HG03066 (cell line): Measurements from ENCODE around the gene CCNY.
"Not testable (repeated sequence)": the region's sequence is repeated elsewhere in the genome, so short reads cannot be mapped to it uniquely, and the experiment has no call there.

Experiments used
- ATAC-seq: cut with Tn5 transposase; IDR thresholded peaks from one replicate; pipeline ENCODE4 v1.9.1; 2021; ENCODE audit warnings: low read depth; ENCODE audit not compliant: unreplicated experiment

Gene CCNY

DNA sequence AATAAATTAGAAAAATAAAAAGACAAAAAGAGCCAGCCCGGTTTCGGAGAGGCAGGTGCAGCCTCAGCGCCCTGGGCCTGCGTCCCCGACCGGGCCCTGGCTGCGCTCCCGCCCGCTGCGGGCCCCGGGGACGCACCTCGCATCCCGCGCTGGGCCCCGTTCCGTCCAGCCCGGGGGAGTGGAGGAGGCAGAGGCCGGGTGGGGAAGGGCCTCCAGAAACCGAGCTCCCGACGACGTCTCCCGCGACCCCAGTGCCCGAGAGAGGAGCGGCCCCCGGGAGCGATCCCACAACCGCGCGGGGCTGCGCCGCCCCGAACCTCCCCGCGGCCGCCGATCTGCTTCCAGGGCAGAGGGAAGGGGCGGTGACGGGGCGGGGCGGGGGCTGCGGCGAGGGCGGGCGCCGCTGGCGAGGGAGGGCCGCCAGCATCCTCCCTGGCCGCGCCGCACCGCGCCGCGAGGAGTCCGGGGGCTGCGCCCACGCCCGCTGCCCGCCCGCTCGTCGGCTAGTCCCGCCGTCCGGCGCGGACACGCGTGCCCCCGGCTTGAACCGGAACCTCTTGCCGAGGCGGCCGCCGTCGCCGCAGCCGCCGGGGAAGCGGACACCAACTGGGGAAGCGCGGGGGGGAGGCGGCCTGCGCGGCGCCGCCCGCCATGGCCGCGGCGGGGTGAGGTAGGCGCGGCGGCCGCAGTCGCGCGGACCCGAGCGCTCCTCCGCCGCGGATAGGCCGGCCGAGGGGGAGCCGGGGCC lies at the start of gene CCNY:
CCNY (plus strand) TSS at position 426 of the 748 bp plus-strand sequence. CDS start 545 bp downstream, outside the sequence.
- ATAC-seq = peak; percentile 65

GRCh38 chr10:35289198-35289597 lies 47.1 kb upstream of the CCNY start:
- ATAC-seq = no peak

DNA sequence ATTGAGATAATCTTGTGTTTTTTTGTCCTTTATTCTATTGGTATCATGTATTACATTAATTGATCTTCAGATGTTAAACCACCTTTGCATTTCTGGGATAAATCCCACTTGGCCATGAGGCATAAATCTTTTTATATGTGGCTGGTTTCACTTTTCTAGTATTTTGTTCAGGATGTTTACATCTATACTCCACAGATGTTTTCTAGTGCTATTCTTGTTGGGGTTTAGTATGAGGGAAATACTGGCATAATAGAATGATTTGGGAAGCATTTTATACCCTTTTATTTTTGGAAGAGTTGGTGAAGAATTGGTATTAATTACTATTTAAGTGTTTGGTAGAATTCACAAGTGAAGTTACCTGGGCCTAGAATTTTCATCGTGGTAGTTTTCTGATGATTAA lies 41.8 kb upstream of the CCNY start:
- no peak for ATAC-seq

- no peak for ATAC-seq
These were observed 37.3 kb upstream of the CCNY start for GRCh38 chr10:35299016-35299415.

GRCh38 chr10:35300063-35300699 lies 36.1 kb upstream of the CCNY start:
- peak; percentile 82 for ATAC-seq

GRCh38 chr10:35304649-35305048 lies 31.7 kb upstream of the CCNY start:
- no peak for ATAC-seq

DNA sequence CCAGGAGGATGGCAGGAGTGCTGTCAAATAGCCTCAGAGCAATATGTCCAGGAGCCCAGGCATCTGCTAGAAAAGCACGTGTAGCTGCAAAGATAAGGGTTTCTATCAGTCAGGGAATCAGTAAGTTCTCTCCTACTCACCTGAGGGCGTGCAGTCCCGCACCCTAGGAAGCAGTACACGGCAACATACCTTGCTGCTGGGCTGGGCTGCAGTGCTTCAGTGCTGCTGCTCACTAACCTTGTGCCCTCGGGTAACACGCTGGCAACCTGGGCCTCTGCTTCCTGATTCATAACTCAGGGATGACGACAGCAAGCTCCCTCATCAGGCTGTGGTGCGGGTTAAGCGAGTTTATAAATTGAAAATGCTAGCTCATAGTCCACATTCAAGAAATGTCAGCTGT lies 29.5 kb upstream of the CCNY start:
- ATAC-seq = no peak

DNA sequence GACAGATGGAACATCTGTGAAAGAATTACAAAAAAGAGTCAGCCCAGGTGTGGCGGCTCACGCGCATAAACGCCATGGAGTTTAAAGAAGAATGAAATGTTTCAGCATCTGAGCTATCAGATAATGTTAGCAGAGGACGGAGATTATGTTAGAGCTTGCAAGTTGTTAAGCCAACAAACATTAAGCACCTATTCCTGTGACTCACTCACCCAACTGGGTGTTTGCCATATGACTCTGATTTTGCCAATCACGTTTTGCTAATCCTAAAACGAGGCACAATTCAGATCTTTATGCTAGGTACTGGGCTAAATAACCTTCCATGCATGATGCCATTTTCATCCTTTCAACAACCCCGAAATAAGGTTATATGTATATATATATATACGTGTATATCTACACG lies 29.0 kb upstream of the CCNY start:
- ATAC-seq = no peak

- ATAC-seq = no peak
These were observed 27.5 kb upstream of the CCNY start for GRCh38 chr10:35308809-35309208.

DNA sequence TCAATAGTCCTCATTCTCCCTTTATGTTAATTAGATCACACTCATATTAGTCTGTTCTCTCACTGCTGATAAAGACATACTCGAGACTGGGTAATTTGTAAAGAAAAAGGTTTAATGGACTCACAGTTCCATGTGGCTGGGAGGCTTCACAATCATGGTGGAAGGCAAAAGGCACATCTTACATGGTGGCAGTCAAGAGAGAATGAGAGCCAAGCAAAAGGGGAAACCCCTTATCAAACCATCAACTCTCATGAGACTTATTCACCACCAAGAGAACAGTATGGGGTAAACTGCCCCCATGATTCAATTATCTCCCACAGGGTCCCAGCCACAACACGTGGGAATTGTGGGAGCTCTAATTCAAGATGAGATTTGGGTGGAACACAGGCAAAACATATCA lies 22.2 kb upstream of the CCNY start:
- ATAC-seq = not testable (repeated sequence)

GRCh38 chr10:35315235-35315634 lies 21.1 kb upstream of the CCNY start:
- ATAC-seq = not testable (repeated sequence)

- ATAC-seq = no peak
These were observed 19.9 kb upstream of the CCNY start for GRCh38 chr10:35316218-35316967.

DNA sequence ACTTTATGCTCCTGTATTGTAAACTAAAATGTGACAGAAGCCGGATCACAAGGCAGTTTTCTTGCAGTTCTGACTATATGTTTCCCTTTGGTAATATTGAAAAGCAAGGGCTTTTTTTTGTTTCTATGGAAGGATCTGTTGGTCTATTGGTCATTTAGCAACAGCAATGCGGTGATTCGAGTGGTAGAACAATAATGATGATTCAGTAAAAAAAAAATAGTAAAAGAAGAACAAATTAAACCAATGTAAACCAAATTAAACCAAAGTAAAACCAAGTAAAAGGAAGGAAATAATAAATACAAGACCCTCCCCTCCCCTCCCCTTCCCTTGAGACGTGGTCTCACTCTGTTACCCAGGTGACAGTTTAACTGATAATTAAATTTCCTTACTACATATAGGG lies 17.8 kb upstream of the CCNY start:
- ATAC-seq = no peak

DNA sequence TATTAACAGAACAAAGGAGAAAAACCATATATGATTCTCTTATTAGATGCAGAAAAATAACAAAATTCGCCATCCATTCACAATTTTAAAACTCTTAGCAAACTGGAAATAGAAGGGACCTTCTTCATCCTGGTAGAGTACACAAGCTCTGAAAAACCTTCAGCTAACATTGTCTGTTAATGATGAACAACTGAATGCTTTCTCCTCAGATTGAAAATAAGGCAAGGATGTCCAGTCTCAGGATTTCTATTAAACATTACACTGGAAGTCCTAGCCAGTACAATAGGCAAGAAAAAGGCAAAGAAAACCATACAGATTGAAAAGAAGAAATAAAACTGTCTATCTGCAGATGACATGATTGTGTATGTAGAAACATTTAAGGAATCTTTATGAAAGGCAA lies 16.0 kb upstream of the CCNY start:
- no peak for ATAC-seq

- no peak for ATAC-seq
These were observed 13.7 kb upstream of the CCNY start for GRCh38 chr10:35322636-35323035.

DNA sequence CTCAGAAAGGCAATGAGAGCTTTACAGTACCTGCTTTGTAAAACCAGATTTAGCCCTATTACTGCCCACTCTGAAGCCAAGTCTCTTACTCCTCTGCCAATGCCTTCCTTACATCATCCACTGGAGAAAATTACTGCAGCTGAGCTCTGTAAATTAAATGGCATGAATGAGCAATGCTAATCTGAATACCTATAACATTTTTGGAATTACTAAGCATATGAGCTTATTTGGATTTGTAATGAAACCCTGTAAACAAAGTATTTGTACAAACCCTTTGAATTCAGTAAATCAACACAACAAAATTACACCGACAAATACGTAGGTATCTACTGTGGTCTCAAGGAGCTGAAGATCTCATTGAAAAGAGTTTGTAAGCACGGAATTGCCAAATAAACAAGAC lies 12.1 kb upstream of the CCNY start:
- ATAC-seq = no peak

- no peak for ATAC-seq
These were observed 9.7 kb upstream of the CCNY start for GRCh38 chr10:35326466-35327235.

DNA sequence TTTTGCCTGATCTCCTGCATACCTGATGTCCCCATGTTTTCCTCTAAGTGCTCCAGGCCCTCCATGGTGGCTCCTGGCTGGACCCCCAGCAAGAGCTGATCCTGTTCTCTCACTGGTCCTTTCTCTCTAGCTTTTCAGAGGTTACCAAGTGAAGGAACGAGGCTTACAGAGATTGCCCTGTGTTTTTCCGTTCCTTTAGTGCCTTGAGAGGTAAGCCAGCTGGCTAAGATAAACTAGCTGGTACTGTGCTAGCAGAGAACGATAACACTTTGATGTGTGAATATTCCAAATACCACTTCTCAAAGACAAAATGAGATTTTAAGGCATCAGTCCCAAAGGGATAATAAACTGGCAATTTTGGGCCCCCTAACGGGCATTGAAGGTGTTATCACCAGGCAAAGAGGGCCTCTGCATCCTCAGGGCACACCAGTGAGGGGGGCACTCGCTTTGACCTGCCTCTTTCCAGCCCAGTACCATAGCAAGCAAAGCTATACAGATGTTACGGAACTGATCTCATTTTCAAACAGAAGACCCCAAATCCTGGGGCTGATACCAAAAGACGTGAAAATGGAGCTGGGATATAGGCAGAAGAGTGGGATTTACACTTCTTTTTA lies 8.4 kb upstream of the CCNY start:
- no peak for ATAC-seq

DNA sequence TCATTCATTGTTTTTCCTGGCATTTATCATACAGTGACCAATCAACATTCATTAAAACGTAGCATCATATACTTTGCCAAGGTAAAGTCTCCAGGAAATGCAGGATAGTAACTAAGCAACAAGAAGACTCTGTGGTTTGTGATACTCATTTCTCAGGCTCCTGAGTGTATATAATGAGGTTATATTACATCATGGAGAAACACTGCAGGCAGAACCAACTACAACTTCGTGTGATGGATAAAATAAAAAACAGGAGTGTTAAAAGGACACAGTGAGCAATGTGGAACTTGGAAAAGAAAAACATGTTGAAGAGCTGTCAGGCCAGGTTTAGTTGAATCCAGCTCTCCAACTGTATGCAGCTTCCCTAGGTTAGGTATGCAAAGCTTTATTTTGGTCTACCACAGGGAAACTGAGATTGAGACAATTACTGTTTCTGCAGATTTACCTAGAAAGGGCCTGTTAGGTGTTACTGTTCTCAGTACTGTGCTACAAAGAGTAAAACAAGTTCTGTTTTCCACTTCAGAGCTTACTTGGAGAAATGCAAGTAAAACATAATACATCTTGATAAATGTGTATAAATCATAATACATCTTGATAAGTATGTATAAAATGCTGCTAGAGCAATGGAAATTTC lies 7.8 kb upstream of the CCNY start:
- no peak for ATAC-seq

- no peak for ATAC-seq
These were observed 6.8 kb upstream of the CCNY start for GRCh38 chr10:35329520-35329919.
